K562 (cell line): ENCODE measurements around the gene SUDS3.

Source experiments
- CTCF ChIP-seq, 3 experiments: IDR thresholded peaks in 2 of 3; conservative IDR thresholded peaks in 1 of 3; 2 replicates each; pipeline ENCODE4 v1.5.1; 2011 to 2012; ENCODE audit warnings: low read length in 3 of 3, mild to moderate bottlenecking in 3 of 3, control low read depth in 2 of 3, improper control_type of control experiment in 1 of 3, inconsistent platforms in 1 of 3, low read depth in 1 of 3, mixed read lengths in 1 of 3, moderate library complexity in 1 of 3; ENCODE audit not compliant: insufficient read depth in 2 of 3
- E2F1 ChIP-seq: sonication (generic); formaldehyde crosslinking; IDR thresholded peaks from 2 replicates; pipeline ENCODE4 v1.8.1; 2023; ENCODE audit warnings: mild to moderate bottlenecking, missing genetic modification reagents, moderate library complexity
- NR2C2 ChIP-seq, 2 experiments: fragments of 200-800 bp in 1 of 2; sonication (Bioruptor generic) in 1 of 2; sonication (generic) in 1 of 2; formaldehyde crosslinking in 1 of 2; IDR thresholded peaks; 2 replicates each; pipeline versions ENCODE4 v1.6.1 to v1.8.0; 2016 to 2022; ENCODE audit warnings: mild to moderate bottlenecking in 1 of 2, missing compliant biosample characterization in 1 of 2, missing genetic modification characterization in 1 of 2, missing genetic modification reagents in 1 of 2
- POLR2A ChIP-seq: fragments of 450-650 bp; conservative IDR thresholded peaks from 2 replicates; pipeline ENCODE4 v1.6.1; 2016
- TBL1XR1 ChIP-seq, 2 experiments: IDR thresholded peaks; 2 replicates each; pipeline ENCODE4 v1.6.1; 2012; ENCODE audit warnings: improper control_type of control experiment in 2 of 2, low read length in 2 of 2, mild to moderate bottlenecking in 1 of 2

- TF ChIP-seq TBL1XR1 (IDR thresholded peaks at IDR 0.05; ENCODE audit: low read length in 2 of 2) = no peak
- TF ChIP-seq CTCF (IDR thresholded peaks at IDR 0.05 in 2 of 3, conservative IDR thresholded peaks at IDR 0.05 in 1 of 3; ENCODE audit: insufficient read depth in 2 of 3, low read depth in 1 of 3, low read length in 3 of 3) = no peak
- no peak for TF ChIP-seq POLR2A
- no peak for TF ChIP-seq E2F1 (CRISPR knock-in tag)
- TF ChIP-seq NR2C2 (CRISPR knock-in tag; IDR thresholded peaks at IDR 0.05) = no peak
- TF ChIP-seq NR2C2 (tag; IDR thresholded peaks at IDR 0.05) = no peak
Observed at GRCh38 chr12:118397708-118398440, 21.5 kb downstream of the SUDS3 start.
